LHCN-M2 (cell line): Measurements from ENCODE around the gene PCSK9. TPM values are rescaled to one million over a fixed set of nuclear protein-coding genes. Genes with fewer than 3 reads are reported as not detected.

Experiments used
- DNase-seq: peaks from one replicate; pipeline ENCODE4 v3.0.0-alpha.2; 2012; ENCODE audit warnings: low read depth
- polyA plus RNA-seq: library from polyadenylated mRNA; unstranded; fragments of >200 nt; gene quantifications from one replicate; pipeline ENCODE4 v1.2.1, GENCODE V29; 2012; ENCODE audit warnings: missing spikeins
- total RNA-seq: library from RNA; depleted of rRNA; stranded (reverse); fragments of >200 nt; gene quantifications from 2 replicates; pipeline ENCODE4 v1.2.3, GENCODE V29; 2014; rRNA removed

PCSK9 gene
- 0.06 and 0.11 TPM in 2 replicates for total RNA-seq
- polyA plus RNA-seq: 0.23 TPM

- no peak for DNase-seq
These were observed at the start of gene PCSK9 for GRCh38 chr1:55039342-55040082. Gene PCSK9 (plus strand): TSS chr1:55039548. CDS start chr1:55039838, 290 bp downstream.

- DNase-seq: no peak
These were observed 49.2 kb upstream of the PCSK9 start for GRCh38 chr1:54989968-54990810.

GRCh38 chr1:54990916-54991315 lies 48.4 kb upstream of the PCSK9 start:
- no peak for DNase-seq

GRCh38 chr1:54991939-54992338 lies 47.4 kb upstream of the PCSK9 start:
- DNase-seq: no peak

- no peak for DNase-seq
These were observed 46.2 kb upstream of the PCSK9 start for GRCh38 chr1:54993140-54993539.

- no peak for DNase-seq
These were observed 44.9 kb upstream of the PCSK9 start for GRCh38 chr1:54994355-54994990.

- no peak for DNase-seq
These were observed 44.2 kb upstream of the PCSK9 start for GRCh38 chr1:54995013-54995760.

GRCh38 chr1:54995835-54996234 lies 43.5 kb upstream of the PCSK9 start:
- no peak for DNase-seq

GRCh38 chr1:54996359-54996868 lies 42.9 kb upstream of the PCSK9 start:
- peak; percentile 68 for DNase-seq

GRCh38 chr1:54996869-54997710 lies 42.3 kb upstream of the PCSK9 start:
- DNase-seq: no peak

GRCh38 chr1:54997711-54997986 lies 41.7 kb upstream of the PCSK9 start:
- no peak for DNase-seq

GRCh38 chr1:54998100-54998499 lies 41.2 kb upstream of the PCSK9 start:
- no peak for DNase-seq

- DNase-seq: no peak
These were observed 40.7 kb upstream of the PCSK9 start, which contains the start of gene BSND for GRCh38 chr1:54998677-54999076. Gene BSND (plus strand): TSS chr1:54998933. CDS start chr1:54999187, 254 bp downstream.

GRCh38 chr1:55000110-55001085 lies 39.0 kb upstream of the PCSK9 start:
- DNase-seq: no peak

- no peak for DNase-seq
These were observed 38.0 kb upstream of the PCSK9 start for GRCh38 chr1:55001311-55001710.

GRCh38 chr1:55002686-55003085 lies 36.7 kb upstream of the PCSK9 start:
- DNase-seq: no peak

GRCh38 chr1:55005351-55006140 lies 33.8 kb upstream of the PCSK9 start:
- DNase-seq: no peak

GRCh38 chr1:55006931-55007330 lies 32.4 kb upstream of the PCSK9 start:
- no peak for DNase-seq
